GM18517 (cell line): Measurements from ENCODE around the gene SRP14.
"Not testable (repeated sequence)": the region's sequence is repeated elsewhere in the genome, so short reads cannot be mapped to it uniquely, and the experiment has no call there.

ENCODE experiments used
- ATAC-seq: cut with Tn5 transposase; IDR thresholded peaks from one replicate; pipeline ENCODE4 v1.9.1; 2021; ENCODE audit warnings: mild to moderate bottlenecking, moderate library complexity; ENCODE audit not compliant: unreplicated experiment

Gene SRP14

GRCh38 chr15:39992953-39993352 lies 46.0 kb downstream of the SRP14 start:
- not testable (repeated sequence) for ATAC-seq

GRCh38 chr15:39990706-39991105 lies 48.3 kb downstream of the SRP14 start:
- no peak for ATAC-seq

- ATAC-seq, result no peak
Observed at GRCh38 chr15:39987821-39988220, 51.2 kb downstream of the SRP14 start.
